ENCODE measurements around the gene STRA6.
"Not testable (repeated sequence)": the region's sequence is repeated elsewhere in the genome, so short reads cannot be mapped to it uniquely, and the experiment has no call there.

STRA6 gene

DNA sequence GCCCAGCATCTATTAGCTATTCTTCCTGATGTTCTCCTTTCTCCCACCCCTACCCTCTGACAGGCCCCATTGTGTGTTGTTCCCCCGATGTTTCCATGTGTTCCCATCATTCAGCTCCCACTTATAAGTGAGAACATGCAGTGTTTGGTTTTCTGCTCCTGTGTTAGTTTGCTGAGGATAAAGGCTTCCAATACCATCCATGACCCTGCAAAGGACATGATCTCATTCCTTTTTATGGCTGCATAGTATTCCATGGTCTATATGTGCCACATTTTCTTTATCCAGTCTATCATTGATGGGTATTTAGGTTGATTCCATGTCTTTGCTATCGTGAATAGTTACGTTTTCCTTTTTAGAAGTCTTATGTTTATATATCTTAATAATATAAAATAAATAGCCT, 42.2 kb downstream of the STRA6 start:
- DNase-seq (ENCODE audit: low spot score), result not testable (repeated sequence)

DNA sequence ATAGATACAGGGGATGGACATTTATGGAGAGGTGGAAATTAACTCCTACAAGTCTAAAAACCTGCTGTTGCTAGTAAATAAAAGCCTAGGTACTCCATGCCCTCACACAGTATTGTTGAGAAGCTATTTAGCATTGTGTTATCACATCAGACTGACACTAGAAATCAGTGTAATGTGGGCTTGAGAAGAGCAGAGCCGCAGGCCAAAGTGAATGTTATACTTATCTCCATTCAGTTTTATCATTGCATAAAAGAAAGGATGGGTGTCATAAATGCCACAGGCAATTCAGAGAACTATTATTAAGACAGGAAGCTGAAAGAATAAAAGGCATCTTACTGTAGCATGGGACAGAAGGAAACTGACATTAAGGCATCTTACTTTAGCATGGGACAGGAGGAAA, 42.8 kb downstream of the STRA6 start:
- no peak for DNase-seq (ENCODE audit: low spot score)

DNA sequence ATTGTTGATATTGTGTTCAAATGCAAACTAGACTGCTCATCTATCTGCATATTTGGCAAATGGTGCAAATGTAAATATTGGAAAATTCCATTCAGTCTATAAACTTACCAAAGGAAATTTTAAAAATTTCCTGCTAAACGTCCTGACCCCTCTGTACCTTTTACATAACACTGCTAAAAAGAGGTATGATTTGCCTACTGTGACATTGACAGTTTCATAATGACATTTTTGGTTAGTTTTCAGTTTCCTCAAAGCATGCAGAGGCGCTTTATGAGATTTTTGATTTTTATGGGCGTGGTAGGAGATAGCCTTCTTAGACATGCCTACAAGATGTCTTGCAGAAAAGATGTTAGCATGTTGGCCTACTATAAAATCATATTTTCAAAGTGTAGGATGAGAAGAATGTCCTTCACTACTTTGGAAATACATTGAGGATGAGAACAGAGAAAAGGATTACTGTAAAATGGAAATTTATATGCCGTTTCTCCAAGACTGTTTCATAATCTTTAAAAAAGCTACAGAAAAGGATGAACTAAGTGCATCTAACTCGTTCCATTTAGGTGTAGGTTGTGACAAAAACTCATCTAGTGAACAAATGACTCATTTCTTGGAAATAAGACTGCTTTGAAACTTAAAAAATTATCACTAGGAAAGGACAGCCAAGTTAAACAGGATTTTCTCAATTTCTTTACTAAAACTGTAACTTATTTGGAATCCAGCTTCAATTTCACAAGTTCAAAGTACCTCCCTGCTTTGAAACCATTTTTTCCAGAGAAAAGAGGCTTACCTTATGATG, 43.5 kb downstream of the STRA6 start:
- DNase-seq (ENCODE audit: low spot score), result no peak

DNA sequence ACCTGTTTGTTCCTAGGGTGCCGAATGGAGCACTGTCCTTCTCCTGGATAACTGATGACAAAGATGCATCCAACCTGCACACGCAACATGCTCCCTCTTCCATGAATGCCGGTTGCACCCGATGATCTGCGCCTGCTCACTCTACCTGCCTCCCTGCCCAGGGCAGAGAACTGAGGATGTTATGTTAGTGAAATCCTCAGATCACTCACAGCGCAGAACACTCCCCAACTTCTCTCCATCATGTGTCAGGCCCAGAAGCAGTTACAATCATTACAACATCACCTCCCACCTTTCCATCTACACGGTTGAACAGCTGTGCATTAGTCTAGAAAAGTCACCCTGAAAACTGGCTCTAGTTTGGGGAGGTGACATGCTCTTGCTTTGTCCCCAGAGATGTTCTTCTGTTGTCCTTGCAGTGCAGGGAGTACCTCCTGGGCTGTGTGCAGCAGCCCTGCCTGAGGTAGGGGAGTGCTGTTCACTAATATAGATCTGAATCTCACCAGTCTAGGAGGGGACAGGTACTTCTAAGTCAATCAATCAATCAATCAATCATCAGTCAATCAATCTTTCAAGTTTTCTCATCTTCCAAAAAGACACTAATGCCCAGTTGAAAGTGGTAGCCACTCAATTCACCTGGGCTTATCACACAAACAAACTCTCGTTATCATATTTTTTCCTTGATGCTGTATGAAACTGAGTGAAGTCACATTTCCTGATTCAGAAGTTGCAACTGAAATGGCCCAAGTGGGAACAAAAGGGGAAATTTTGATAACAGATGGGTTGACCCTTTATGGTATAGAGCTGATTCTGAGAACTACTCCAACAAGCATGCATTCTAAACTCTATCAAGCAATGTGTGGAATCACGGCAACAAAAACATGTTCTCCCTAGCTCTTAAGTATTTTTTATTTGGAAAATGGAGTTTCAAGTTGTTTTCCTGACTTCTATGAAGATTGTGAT, 44.4 kb downstream of the STRA6 start:
- no peak for DNase-seq (ENCODE audit: low spot score)

DNA sequence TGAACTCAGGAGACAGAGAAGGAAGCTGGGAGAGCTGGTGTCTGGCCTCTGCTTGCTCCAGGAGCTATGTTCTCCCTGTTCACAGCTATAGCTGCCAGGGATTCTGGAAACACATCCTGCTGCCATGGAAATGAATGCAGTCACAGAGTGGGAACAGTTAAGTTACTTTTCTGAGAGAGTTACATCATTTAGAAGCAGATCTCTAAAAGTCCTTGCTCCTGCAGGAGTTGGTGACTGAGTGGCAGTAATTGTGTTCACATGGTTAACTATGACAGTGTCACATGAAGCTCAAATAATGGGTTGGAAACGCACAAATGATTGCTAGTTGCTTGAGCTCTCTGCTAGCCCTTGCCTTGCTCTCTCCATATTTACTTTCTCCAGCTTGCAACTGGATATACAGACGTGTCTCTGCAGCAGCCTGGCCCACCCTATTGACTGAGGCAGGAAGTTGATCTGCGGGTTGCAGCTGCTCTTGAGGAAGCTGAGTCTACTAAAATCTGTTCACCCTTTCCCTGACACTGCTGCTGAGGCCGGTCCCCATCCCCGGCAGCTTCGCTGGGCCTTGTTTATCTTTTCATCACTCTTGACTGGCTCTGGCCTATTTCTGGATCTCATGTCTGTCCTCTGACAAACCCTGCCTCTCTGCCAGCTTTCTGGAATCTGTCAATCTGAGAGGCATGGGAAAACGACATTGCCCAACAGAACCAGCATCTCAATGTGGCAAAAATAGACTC, 45.7 kb downstream of the STRA6 start:
- no peak for DNase-seq (ENCODE audit: low spot score)

DNA sequence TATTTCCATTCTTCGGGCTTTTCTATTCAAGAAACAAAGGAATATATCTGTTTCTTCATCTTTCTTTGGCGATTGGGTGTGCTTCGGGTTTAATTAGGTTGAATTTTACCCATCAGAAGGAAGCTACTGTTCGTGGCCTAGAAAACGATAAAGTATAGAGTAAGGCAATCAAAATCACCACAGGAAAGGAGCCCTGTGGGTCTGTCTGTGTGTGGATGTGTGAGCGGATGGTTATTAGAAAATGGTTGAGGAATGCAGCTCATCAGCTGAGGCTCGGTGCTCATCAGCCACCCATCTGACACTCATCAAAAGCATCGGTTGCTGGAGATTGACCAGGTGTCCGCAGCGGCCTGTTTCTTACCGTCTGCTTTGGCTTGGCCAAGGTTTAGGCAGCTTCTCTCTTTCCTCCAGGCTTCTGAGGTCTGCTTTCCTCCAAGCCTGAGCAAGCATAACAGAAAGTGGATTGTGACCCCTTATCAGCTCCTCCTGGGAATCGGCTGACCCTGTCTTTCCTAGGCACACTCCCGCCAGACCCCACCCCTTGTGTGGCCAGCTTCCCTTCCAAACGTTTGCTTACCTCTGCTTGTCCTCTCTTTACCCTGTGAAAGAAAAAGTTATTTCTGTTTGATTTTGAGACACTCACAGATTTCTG, 46.7 kb downstream of the STRA6 start:
- DNase-seq (ENCODE audit: low spot score), result no peak

DNA sequence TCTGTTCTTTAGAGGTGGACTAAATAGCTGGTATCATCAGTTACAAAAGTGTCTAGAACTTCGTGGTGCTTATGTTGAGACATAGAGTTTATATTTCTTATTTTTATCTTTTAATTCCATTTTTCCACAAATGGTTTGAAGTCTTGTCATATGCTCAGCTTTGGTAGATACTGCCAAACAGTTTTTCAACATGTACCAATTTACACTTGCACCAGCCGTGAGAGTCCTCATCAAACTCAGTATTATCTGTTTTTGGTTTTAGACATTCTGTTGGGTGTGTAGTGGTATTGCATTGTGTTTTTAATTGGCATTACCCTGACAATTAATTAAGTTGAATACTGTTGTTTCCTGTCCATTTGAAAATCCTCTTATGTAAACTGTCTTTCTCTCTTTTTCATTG, 55.5 kb downstream of the STRA6 start:
- DNase-seq (ENCODE audit: low spot score), result no peak

DNA sequence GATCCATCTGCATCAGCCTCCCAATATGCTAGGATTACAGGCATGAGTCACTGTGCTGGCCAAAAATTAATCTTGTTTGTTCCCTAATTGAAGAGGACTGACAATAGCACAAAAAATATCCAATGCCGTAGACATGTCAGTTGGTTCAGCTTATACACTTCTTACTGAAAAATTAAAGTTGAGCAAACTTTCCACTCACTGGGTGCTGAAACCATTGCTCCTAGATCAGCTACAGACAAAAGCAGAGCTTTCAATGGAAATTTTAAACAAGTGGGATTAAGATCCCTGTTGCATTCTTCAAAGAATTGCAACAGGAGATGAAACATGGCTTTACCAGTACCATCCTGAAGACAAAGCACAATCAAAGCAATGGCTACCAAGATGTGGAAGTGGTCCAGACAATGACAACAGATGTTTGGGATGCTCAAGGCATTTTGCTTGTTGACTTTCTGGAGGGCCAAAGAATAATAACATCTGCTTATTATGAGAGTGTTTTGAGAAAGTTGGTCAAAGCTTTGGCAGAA, 56.2 kb downstream of the STRA6 start:
- DNase-seq (ENCODE audit: low spot score), result no peak

DNA sequence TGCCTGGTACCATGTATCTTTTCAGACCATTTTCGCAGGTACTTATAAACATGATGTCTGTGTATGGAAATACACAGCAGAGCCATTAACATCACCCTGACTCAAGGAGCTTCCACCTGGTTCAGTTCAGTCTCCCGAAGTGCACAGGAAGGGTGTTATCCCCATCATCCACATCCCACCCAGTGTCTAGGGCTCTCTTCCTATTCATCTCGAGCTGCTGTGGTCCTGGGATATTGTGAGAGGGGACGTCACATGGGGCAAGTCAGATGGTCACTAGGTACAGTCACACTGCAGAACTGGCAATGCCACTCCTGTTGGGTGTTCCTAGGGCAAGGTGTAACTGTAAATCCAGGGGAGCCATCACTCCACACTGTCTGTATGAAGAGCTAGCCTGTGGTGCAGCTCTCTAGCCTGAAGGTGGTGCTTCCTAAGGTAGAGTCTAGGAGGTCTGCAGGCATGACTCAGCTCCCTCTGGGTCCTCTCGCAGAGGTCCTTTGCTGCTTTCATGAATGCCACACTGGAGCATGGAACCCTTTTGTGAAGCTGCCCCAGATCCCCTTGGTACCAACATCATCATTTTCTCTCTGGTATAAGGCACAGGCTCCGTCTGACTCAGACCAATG, 58.3 kb downstream of the STRA6 start:
- no peak for DNase-seq (ENCODE audit: low spot score)

DNA sequence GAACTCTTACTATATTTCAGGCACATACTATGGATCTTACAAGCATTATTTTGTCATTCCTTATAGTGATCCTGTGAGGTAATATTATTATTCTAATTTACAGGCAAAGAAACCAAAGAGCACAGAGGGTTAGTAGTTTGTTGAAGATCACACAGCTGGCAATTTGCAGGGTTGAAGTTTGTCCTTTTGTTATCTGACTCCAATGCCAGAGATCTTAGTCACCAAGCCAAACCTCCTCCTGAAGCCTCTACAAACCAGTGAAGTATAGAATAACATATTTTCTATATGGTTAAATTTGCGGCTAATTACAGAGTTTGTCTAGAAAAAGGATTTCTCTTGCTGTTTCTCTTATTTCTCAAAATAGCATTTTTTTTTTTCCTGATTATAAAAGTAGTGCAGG, 61.0 kb downstream of the STRA6 start:
- no peak for DNase-seq (ENCODE audit: low spot score)

DNA sequence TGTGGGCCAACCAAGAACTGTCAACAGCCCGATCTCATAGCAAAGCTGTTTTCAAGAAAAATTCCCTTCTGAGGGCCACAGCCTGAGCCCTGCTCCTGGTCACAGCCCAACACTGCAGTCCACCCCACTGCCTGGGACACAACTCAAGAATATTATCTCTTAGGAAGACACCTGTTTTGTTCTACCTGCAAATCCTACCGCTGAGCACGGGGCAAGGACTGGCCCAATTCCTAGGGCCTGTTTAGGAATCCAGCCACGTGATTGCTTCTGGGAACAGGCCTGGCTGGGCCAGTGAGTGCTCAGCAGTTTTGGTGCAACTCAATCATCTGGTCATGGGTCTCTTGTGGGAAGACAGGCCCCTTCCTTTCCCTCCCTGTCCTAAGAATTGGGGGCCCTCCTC, 63.9 kb downstream of the STRA6 start:
- DNase-seq (ENCODE audit: low spot score), result no peak

DNA sequence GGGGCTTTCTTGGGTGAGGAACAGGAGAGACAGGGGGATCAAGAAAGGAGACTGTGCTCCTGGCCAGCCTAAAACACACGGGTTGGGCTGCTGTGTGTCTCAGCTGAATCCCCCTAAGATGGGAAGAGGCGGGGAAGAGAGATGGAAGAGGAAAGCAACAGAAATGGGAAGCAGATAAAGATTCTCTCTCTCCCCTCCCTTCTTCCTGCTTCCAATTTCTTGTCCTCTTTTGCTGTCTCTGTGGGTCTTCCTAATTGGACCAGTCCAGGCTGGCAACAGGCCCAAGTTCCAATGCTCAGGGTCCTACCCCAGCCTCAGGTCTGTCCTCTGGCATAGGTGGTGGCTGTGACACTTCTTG, 65.1 kb downstream of the STRA6 start:
- no peak for DNase-seq (ENCODE audit: low spot score)

DNA sequence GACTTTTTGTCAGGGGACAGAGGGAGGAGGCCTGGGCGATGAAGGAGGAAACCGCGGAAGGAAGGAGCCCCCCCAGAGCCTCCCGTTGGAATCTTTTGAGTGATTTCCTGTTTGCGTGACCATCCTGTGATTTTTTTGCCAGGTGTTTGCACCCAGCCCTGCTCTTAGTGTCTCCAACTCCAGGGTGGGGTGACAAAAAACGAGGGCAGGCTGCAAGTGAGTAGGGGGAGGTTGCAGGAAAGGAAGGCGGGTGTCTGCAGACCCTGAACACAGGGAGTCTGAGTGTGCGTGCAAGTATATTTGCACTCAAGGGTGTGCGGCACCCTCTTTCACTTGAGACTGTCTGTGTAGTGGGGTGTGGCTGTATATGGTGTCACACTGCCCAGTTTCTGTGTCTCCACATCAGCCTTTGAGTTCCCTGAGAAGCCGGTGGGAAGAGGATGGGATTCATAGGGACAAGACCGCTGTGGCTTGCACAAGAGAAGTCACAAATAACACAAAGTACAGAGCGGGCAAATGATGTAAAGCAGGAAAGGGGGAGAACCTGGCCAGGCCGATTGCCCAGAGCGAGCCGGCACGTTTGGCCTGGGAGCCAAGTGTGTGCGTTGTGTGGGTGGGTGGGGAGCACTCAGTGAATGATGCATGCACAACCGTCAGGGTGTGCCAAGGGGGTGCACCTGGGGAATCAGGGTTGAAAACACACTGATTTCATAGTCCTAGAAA, 65.6 kb downstream of the STRA6 start:
- no peak for DNase-seq (ENCODE audit: low spot score)

DNA sequence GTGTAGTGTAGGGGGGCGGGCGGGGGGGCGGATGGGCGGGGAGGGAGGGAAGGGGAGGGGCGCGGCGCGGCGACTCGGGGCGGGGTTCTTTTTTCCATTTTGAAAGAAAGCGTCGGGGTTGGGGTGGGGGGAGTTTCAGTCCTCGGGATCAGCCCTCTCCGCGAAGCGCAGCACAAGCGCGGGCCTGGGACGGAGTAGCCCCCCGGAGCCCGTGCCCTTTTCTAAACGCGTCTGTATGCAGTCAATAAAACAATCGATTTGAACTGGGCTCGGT, 66.1 kb downstream of the STRA6 start:
- DNase-seq (ENCODE audit: low spot score), result no peak

DNA sequence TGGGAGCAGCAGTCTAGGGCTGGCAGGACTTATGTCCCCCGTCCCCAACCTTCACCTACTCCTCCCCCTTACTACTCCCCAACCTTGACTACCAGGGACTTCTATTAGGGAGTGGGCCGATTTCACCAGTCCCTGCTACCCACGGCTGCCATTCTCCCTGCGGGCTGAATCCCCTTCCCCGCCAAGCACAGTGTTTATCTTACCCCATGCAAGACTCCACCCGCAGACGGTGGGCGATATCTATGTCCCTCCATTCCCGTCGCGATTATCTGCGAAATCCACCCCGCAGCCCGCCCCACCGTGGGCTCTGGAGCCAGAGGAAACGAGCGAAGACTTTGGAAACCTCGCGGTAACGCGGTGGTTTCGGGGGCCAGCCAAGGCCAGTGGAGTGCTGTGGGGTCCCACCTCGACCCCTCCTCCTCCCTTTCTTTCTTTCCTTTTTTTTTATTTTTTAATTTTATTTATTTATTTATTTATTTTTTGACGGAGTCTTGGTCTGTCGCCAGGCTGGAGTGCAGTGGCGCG, 67.5 kb downstream of the STRA6 start:
- no peak for DNase-seq (ENCODE audit: low spot score)

DNA sequence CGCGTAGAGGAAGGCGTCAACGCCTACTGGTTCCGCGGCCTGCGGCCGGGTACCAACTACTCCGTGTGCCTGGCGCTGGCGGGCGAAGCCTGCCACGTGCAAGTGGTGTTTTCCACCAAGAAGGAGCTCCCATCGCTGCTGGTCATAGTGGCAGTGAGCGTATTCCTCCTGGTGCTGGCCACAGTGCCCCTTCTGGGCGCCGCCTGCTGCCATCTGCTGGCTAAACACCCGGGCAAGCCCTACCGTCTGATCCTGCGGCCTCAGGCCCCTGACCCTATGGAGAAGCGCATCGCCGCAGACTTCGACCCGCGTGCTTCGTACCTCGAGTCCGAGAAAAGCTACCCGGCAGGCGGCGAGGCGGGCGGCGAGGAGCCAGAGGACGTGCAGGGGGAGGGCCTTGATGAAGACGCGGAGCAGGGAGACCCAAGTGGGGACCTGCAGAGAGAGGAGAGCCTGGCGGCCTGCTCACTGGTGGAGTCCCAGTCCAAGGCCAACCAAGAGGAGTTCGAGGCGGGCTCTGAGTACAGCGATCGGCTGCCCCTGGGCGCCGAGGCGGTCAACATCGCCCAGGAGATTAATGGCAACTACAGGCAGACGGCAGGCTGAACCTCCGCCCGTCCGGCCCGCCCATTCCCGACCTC, 68.1 kb downstream of the STRA6 start:
- DNase-seq (ENCODE audit: low spot score), result no peak

DNA sequence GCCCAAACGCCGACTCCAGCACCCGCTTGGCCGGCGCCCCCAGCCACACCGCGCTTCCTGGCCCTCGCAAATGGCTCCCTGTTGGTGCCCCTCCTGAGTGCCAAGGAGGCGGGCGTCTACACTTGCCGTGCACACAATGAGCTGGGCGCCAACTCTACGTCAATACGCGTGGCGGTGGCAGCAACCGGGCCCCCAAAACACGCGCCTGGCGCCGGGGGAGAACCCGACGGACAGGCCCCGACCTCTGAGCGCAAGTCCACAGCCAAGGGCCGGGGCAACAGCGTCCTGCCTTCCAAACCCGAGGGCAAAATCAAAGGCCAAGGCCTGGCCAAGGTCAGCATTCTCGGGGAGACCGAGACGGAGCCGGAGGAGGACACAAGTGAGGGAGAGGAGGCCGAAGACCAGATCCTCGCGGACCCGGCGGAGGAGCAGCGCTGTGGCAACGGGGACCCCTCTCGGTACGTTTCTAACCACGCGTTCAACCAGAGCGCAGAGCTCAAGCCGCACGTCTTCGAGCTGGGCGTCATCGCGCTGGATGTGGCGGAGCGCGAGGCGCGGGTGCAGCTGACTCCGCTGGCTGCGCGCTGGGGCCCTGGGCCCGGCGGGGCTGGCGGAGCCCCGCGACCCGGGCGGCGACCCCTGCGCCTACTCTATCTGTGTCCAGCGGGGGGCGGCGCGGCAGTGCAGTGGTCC, 68.7 kb downstream of the STRA6 start:
- DNase-seq (ENCODE audit: low spot score), result no peak

DNA sequence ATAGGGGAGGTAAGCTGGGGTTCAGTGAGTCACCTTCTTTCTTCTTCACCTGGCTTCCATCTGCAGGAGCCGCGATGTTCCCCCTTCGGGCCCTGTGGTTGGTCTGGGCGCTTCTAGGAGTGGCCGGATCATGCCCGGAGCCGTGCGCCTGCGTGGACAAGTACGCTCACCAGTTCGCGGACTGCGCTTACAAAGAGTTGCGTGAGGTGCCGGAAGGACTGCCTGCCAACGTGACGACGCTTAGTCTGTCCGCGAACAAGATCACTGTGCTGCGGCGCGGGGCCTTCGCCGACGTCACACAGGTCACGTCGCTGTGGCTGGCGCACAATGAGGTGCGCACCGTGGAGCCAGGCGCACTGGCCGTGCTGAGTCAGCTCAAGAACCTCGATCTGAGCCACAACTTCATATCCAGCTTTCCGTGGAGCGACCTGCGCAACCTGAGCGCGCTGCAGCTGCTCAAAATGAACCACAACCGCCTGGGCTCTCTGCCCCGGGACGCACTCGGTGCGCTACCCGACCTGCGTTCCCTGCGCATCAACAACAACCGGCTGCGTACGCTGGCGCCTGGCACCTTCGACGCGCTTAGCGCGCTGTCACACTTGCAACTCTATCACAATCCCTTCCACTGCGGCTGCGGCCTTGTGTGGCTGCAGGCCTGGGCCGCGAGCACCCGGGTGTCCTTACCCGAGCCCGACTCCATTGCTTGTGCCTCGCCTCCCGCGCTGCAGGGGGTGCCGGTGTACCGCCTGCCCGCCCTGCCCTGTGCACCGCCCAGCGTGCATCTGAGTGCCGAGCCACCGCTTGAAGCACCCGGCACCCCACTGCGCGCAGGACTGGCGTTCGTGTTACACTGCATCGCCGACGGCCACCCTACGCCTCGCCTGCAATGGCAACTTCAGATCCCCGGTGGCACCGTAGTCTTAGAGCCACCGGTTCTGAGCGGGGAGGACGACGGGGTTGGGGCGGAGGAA, 69.6 kb downstream of the STRA6 start:
- DNase-seq (ENCODE audit: low spot score), result no peak

All from hematopoietic multipotent progenitor cell treated with erythropoietin and hydrocortisone succinate and interleukin-3 and kit ligand, for 17 days (in vitro differentiated cells).